ENCODE data around the gene ZBED4.
"Not testable (repeated sequence)": the region's sequence is repeated elsewhere in the genome, so short reads cannot be mapped to it uniquely, and the experiment has no call there.

The ZBED4 gene

GRCh38 chr22:49852898-49853894 lies at the start of gene ZBED4:
Gene ZBED4, plus strand, starts transcription at chr22:49853844. Its CDS starts 29,819 bp downstream, at chr22:49883663.
- peak; percentile 91 to 98 for DNase-seq (ENCODE audit: low read depth in 2 of 2)

GRCh38 chr22:49807129-49807528 lies 46.5 kb upstream of the ZBED4 start:
- DNase-seq (ENCODE audit: low read depth in 2 of 2), result no peak

- DNase-seq (ENCODE audit: low read depth in 2 of 2), result no peak
These were observed 45.6 kb upstream of the ZBED4 start for GRCh38 chr22:49807780-49808708.

DNA sequence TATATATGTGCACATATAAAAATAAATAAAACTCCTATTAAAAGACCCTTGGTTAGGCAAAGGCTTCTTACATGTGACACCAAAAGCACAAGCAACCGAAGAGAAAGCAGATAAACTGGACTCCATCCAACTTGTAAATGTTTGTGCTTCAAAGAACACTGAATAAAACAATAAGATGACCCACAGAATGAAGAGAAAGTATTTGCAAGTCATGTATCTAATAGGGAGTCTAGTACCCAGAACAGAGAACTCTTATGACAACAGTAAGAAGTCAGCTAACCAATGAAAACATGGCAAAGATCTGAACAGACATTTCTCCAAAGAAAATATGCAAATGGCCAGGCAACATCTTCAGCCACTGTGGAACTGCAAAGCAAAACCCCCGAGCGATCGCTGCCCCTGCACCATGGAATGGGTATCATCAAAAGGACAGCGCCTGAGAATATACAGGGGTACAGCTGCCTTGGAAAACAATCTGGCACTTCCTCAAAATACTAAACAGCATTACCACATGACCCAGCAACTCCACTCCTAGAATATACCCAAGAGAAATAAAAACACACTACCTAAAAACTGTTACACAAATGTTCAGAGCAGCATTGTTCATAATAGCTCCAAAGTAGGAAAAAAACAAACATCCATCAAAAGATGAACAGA lies 43.2 kb upstream of the ZBED4 start:
- DNase-seq (ENCODE audit: low read depth in 2 of 2), result no peak

GRCh38 chr22:49811020-49811791 lies 42.4 kb upstream of the ZBED4 start:
- no peak for DNase-seq (ENCODE audit: low read depth in 2 of 2)

GRCh38 chr22:49812838-49813237 lies 40.8 kb upstream of the ZBED4 start:
- no peak for DNase-seq (ENCODE audit: low read depth in 2 of 2)

DNA sequence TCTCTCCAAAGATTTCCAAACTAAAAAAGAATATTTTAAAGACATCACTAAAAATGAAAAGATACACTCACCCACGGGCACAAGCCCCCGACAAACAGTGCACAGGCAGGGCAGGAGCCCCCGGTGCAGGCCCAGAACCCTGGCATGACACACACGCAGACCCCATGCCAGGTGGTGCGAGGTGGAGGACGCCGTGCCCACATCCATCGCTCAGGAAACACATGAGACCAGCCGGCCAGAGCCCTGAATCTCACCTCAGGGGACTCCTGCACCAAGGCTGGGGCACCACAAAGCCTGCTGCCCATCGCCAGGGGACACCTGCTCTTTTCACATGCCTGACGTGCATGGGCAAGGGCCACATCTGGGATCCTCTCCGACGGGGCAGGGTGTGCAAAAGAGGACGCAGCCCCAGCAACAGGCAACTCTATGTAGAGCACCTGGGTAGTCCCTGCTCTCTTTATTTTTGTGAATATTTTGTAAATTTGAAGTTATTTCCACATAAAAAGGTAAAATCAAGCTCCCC lies 39.4 kb upstream of the ZBED4 start:
- DNase-seq (ENCODE audit: low read depth in 2 of 2), result no peak

- no peak for DNase-seq (ENCODE audit: low read depth in 2 of 2)
These were observed 38.8 kb upstream of the ZBED4 start for GRCh38 chr22:49814856-49815255.

- no peak for DNase-seq (ENCODE audit: low read depth in 2 of 2)
These were observed 38.0 kb upstream of the ZBED4 start for GRCh38 chr22:49815641-49816091.

DNA sequence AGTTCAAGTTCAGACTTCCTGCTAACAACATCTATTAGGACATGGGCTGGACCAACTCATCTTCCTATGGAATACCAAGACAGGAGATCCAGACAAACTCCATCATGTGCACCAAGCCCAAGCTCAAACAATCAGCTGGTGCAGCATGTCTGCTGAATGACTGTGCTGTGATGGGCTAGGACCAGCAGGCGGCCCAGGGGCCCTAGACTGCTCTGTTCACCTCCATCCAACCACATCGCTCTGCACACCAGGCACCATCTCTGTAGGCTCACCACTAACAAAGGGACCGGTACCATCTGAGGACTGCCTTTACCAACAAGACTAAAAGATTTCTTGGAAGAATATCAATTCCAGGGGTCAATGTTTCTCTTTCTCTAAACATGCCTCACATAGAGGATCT lies 36.3 kb upstream of the ZBED4 start:
- no peak for DNase-seq (ENCODE audit: low read depth in 2 of 2)

DNA sequence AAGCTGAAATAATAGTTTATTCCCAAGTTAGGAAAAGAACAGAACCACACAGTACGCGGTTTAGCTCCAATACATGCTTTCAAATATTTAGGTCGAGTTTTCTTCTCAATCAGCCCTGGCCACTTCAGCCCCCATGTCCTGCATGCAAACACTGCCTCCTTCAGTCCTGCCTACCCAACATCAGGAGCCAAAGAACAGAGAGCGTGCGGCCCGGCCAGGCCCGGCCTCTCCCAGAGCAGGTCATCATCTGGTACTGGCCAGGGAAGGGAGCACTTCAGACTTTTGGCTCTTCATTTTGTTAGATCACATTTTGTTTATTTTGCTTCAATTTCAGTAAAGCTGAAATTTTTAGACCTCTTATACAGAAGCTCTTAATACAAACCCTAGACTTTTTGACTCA lies 32.7 kb upstream of the ZBED4 start:
- DNase-seq (ENCODE audit: low read depth in 2 of 2), result no peak

- not testable (repeated sequence) for DNase-seq (ENCODE audit: low read depth in 2 of 2)
These were observed 31.9 kb upstream of the ZBED4 start for GRCh38 chr22:49821741-49822140.

- DNase-seq (ENCODE audit: low read depth in 2 of 2), result no peak
These were observed 30.2 kb upstream of the ZBED4 start for GRCh38 chr22:49823289-49824045.

DNA sequence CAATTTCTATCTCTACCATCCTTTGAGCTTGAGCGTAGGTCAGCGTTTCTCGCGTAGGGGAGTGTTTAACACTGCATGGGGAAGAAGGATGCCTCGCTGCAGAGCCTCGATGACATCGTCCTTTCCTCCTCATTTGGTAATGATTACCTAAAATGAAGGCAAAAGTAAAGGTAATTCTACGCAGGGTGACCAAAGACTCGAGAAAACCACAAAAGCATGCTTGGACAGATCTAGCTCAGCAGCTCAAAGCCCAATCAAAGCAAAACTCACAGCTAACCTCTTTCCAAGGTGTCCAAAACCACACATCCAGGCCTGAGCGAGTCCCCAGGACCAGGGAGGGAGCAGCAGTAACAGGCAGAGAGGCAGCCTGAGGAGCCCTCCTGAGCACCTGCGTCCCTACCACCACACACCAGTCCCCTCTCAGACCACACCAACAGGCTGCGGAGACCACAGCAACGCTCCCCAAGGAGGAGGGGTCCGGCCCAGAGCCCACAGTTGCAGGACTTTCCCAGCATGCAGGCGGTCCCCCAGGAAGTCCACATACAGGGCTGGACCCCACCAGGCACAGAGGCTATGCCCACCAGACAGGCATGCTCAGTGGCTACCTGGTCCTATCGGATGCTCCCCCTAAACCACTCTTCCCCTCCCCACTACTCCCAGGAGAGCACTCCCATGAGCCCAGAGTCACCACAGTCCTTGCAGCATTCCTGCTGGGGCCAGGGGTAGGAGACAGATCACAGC lies 29.3 kb upstream of the ZBED4 start:
- no peak for DNase-seq (ENCODE audit: low read depth in 2 of 2)

GRCh38 chr22:49824936-49825335 lies 28.7 kb upstream of the ZBED4 start:
- DNase-seq (ENCODE audit: low read depth in 2 of 2), result no peak

DNA sequence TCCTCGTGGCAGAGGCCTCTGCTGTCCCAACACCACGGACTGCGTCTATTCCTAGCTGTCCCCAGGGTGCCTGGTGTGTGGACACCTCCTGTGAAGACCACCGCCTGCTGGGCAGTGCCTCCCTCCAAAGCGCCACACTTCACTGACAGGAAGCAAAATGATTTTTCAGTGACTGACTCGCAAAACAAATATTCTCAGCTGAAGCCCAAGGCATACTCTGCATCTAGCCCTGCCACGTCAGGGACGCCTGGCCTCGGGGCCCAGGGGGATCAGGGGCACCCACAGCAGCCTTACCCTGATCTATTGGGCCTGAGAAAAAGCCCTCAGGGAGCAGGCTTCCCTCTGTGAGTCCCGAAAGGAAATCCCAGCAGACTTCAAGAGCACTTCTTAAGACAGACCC lies 28.2 kb upstream of the ZBED4 start:
- no peak for DNase-seq (ENCODE audit: low read depth in 2 of 2)

DNA sequence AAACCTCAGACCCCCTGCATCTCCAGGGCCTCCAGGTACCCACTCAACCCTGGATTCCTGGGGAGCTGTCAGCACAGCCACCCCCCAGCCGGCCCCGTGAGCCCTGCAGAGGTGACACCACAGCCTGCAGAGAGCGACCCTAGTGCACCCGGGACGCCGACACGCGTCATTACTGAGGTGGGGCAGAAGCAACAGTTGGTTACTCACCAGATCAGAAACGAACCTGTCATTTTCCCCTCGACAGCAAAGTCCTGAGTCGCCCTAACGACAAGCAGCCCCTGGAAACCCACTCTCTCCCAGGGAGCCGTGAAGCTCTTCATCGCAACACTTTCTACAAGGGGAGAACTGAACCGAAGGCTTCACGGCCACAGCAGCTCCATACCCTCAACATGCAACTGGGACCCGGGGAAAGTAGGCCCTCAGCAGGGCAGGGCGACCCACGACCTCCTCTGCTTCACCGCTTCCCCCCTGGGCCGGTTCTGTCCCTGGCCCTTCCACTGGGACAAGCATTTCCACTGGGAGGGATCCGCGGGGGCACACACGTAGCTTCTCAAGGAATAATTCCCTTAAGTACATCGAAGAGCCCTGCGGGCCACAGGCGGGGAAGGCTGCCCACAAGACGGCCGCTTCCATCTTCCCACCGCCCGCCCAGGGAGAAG lies 27.6 kb upstream of the ZBED4 start:
- DNase-seq (ENCODE audit: low read depth in 2 of 2), result peak; percentile 46 to 65

- peak in 1 of 2 donors; percentile 8 for DNase-seq (ENCODE audit: low read depth in 2 of 2)
These were observed 26.9 kb upstream of the ZBED4 start for GRCh38 chr22:49826603-49827270.

Data from stimulated activated CD8-positive, alpha-beta memory T cell treated with anti-CD3 and anti-CD28 coated beads, Interleukin-7, amount 100 ng/mL, for 4 hours (primary cell).